HCEC 1CT (cell line): ENCODE data around the gene IBA57.

Experiments used
- DNase-seq: peaks from one replicate; pipeline ENCODE4 v3.0.0-alpha.2; 2017

Gene IBA57

DNA sequence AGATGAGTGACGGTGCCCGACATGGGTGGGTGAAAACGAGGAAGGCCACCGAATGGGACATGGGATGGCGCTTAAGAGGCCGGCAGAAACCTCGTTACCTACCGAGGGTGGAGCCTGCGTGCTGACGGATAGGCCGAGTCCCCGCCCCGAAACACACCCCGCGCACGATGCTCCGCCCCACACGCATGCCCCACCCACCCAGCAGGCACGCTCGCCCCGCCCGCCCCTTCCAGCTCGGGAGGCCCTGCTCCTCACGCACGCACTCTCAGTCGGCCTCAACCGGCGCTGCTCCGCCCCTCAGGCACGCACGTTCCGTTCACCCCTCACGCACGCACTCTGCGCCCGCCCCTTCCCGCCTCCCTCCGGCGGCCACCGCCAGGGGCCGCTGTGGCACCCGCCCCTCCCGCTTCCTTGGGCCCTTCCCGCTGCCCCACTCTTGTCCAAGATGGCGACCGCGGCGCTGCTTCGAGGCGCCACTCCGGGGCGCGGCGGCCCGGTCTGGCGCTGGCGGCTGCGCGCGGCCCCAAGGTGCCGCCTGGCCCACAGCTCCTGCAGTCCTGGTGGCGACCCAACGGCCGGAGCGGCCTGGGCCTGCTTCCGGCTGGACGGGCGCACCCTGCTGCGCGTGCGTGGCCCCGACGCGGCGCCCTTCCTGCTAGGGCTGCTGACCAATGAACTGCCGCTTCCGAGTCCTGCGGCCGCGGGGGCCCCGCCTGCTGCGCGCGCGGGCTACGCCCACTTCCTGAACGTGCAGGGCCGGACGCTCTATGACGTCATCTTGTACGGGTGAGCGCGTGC, at the start of gene IBA57:
IBA57 (plus strand) TSS at position 433 of the 798 bp plus-strand sequence; CDS start at position 446, 13 bp downstream.
- DNase-seq: peak; percentile 99

DNA sequence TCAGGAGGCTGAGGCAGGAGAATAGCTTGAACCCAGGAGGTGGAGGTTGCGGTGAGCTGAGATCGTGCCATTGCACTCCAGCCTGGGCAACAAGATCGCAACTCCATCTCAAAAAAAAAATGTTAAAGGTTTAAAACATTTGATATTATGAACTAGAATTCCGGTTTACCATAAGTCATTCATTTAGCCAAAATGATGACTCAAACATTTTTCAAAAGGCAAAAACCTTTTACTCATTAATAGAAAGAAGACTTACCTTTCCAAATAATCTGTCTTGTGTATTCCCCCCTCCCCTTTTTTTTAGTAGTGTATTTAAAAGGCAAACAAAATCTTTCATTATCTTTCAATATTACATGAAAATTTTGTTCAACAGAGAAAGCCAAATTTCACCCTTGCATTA, 48.3 kb upstream of the IBA57 start:
- no peak for DNase-seq

DNA sequence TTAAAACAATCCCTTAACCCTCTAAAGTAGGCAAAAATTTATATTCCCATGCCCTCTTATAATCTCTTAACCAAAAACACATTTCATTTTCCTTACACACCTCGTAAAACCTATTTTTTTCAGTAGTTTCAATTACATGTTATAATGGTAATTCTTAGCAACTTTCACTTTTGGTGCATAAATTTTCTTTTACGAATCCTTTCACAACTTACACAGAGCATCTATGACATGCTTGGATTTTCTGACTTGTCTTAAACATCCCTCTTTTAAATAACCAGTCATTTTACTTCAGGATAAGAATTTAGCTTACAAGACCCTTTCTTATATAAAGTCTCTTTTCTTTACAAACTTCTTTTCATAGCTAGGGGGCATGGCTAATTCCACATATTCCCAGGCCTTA, 47.6 kb upstream of the IBA57 start:
- DNase-seq: no peak

DNA sequence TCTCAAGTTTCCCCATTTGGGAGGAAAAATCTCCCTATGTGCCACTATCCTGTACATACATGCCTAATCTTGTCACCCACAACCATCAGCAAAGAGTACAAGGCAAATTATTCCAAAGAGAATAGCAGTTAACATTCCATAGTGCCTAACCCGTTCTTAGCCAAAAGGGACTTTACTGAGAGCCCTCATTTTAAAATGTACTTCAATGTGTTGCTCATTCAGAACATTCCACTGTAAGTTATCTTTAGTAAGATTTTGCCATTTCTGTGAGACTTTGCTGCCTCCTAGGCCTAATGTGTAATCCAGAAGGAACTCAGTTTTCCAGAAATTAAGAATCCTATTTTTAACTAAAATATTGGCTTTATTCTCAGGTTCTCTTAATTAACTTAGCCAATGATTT, 45.3 kb upstream of the IBA57 start:
- DNase-seq: no peak

GRCh38 chr1:228120857-228121489, 44.6 kb upstream of the IBA57 start:
- no peak for DNase-seq

GRCh38 chr1:228122921-228123441, 42.6 kb upstream of the IBA57 start:
- no peak for DNase-seq

DNA sequence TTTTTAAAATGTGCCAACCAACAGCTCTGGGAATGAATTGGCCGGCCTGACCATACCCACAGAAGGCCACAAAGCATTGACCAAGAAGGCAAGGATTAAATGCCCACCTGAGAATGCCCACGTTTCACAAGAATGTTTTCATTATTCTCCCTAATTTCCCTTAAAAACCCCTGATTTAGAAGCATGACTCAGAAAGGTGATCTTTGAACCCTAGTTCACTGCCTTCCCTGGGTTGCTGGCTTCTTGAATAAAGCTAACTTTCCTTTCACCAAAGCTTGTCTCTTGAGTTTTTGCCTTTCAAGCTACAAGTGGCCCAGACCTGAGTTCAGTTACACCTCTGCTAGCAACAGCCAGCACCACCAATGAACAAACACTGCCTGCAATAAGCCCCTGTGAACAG, 42.1 kb upstream of the IBA57 start:
- no peak for DNase-seq

DNA sequence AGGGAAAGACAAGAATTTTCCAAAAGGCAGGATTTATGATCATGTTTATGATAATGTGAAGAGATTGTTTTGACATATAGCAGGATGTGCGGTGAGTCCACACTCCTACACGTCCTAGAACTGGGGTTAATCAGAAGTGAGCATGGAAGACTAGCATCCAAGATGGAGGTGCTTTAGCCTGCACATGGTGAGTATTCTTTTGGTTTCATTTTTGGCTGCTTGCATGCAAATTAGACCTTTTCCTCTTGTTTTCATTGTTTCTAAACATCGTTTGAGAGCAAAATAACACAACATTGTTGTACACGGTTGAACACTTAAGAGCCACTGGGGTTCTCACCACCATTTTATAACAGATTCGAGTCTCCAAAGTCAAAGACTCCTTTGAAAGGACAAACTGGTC, 40.4 kb upstream of the IBA57 start:
- DNase-seq: no peak

DNA sequence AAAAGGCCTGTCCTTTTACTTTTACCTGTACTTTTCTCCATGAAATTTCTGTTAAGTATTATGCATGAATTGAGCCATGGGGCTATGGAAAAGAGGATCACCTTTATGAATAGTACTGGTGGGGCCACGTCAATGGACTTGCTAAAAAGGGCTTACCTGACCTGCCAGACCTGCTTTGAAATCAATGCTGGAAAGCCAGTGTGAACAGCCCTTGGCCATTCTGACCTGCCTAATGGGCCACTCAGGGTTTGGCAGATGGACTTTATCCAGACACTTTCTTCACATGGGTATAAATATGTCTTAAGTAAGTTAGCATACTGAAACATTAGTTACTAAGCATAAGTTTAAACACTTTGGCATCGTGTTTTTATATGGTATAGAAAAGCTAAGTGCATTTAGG, 33.8 kb upstream of the IBA57 start:
- DNase-seq: no peak

DNA sequence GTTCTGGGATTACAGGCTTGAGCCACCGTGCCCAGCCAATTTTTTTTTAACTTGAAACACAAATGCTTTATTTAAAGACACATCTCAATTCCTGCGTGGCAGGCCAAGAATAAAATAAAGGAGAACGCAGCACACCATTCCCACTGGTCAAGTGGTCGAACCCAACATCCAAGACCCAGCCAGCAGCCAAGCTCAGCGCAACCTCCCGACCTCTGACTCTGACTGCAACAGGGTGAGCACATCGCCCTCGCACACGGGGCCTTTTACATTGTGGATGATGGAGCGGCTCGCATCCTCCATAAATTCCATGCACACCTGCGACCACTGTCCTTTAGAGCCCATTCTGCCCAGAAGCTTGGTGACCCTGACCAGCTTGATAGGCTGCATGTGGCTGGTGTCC, 31.0 kb upstream of the IBA57 start:
- no peak for DNase-seq

DNA sequence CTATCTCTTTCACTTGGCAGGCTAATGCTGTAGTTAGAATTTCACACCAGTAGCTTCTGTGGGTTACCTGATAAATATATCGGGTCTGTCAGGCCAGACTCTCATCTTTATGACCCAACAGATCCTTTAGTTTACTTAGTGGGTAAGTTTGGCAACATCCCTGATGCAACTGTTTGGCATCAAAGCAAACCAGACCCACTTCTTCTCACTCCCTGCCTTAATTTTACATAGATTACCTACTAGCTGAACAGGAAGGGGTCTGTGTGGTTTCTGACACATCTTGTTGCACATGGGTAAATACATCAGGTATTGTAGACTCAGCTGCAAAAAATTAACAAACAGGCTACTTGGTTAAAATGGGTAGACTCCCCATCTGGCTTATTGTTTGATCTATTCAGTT, 28.7 kb upstream of the IBA57 start:
- DNase-seq: no peak

- no peak for DNase-seq
Measured at GRCh38 chr1:228139406-228139930, 26.1 kb upstream of the IBA57 start.

GRCh38 chr1:228139931-228140723, 25.5 kb upstream of the IBA57 start, which contains the start of gene GUK1:
TSS of gene GUK1 (plus strand) at chr1:228140279. CDS start at chr1:228140303, 24 bp downstream.
- DNase-seq: peak; percentile 100

GRCh38 chr1:228140724-228141225, 24.8 kb upstream of the IBA57 start:
- no peak for DNase-seq

DNA sequence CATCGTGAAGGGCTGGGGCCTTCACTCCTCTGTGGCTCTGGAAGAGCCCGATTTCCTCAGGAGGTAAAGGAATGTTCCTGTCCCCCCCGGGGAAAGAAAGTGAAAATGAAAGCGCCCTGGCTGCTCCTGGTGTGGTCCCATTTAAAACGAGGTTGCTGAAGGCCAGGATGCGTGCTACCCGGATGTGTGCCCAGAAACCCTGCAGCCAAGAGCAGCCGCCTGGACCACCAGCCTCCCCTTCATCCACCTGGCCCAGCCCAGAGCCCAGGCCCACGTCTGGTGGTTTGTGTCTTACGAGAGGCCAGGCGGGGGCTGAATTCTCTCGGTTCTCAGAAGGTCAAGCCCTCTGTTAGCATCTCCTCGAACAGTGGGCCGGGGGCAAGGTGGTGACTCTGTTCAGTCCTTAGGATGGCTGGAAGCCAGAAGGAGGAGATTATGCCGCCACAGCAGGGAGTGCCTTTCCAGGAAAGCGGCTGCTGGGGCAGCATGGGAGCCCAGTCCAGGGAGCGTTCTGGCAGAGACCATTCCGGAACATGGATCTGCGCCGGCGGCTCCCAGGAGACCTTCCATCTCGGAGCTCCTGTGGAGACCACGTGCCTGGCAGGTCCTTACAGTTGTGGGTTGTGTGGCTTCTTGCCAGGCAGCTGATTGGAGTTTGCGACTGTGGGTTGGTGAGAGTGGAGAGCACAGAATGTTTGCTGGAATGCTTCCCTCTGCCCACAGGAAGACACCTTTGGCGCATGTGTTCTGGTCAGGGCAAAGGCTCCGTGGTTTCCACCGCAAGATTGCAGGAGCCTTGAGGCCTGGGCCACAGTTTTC, 24.2 kb upstream of the IBA57 start:
- no peak for DNase-seq

- DNase-seq: no peak
Measured at GRCh38 chr1:228142155-228142691, 23.4 kb upstream of the IBA57 start.

DNA sequence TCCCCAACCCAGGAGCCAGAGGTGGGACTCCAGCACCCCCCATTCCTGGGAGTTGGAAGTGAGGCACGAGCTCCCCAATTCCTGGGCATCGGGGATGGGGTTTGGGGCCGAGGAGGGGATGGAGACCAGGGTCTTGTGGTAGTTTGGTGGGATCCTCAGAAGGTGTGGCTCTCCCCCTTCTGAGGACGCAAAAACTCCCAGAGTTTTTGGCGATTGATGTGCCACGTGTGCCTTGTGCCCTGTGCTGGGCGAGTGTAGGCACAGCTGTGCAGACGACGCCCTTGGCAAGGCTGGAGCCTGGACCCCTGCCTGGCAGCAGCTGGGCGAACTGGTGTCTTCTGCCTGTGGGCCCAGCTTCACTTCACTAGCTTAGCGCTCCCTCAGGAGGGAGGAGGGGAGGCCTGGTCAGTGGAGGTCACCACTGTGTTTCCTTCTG, 22.9 kb upstream of the IBA57 start:
- no peak for DNase-seq

DNA sequence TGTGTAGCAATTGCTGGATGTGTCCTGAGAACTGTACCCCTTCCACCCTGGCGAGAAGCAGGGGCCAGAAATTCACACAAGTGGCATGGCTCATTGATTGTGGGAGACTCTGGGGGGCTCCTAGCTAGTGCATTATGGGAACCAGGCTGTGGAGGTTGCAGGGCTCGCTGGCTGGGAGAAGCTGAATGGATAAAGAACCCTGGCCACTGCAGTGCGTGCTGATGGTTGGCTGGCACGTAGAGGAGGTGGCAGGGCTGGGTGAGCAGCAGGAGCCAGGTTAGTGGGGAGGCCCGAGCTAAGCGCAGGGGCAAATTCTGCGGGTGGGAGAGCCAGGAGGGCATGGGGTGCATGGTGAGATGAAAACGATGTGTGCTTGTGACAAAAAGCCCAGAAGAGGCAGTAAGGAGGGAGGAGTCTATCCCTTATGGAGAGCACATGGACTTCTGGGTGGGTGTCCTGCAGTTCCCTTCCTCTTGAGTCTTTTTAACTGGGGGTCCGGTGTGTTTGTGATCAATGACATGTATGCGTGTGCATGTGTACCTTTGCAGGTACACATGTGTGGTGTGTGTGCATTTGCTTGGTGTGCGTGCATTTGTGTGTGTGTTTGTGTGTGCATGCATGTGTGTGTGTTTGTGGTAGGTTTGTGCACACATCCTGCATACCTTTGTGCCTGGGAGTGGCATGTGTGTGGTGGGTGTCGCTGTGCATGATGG, 22.0 kb upstream of the IBA57 start:
- no peak for DNase-seq

- no peak for DNase-seq
Measured at GRCh38 chr1:228144193-228144992, 21.2 kb upstream of the IBA57 start.

- DNase-seq: no peak
Measured at GRCh38 chr1:228144993-228145343, 20.6 kb upstream of the IBA57 start.
